H1 (cell line): ENCODE results near the gene UBE2E2. TPM values are rescaled to one million over a fixed set of nuclear protein-coding genes. Genes with fewer than 3 reads are reported as not detected.

ENCODE experiments used
- EGR1 ChIP-seq: IDR thresholded peaks from 2 replicates; pipeline ENCODE4 v1.6.1; 2011; ENCODE audit warnings: low read depth, low read length, borderline replicate concordance
- GABPA ChIP-seq: IDR thresholded peaks from 2 replicates; pipeline ENCODE4 v1.6.1; 2011; ENCODE audit warnings: mild to moderate bottlenecking, low read length, moderate library complexity, borderline replicate concordance; ENCODE audit not compliant: insufficient read depth
- KDM4A ChIP-seq: IDR thresholded peaks from one replicate; pipeline ENCODE4 v1.7.1; 2012; ENCODE audit warnings: low read depth, mild to moderate bottlenecking, moderate library complexity, low read length, inconsistent platforms; ENCODE audit not compliant: severe bottlenecking
- RAD21 ChIP-seq, 2 experiments: IDR thresholded peaks in 1 of 2; conservative IDR thresholded peaks in 1 of 2; 2 replicates each; pipeline ENCODE4 v1.6.1; 2011; ENCODE audit warnings: low read depth in 2 of 2, low read length in 2 of 2, improper control_type of control experiment in 1 of 2, inconsistent platforms in 1 of 2, mild to moderate bottlenecking in 1 of 2, moderate library complexity in 1 of 2
- SIX5 ChIP-seq: IDR thresholded peaks from 2 replicates; pipeline ENCODE4 v1.6.1; 2011; ENCODE audit warnings: mild to moderate bottlenecking, low read depth, low read length
- SP1 ChIP-seq: IDR thresholded peaks from 2 replicates; pipeline ENCODE4 v1.6.1; 2011; ENCODE audit warnings: low read depth, low read length
- SP4 ChIP-seq: IDR thresholded peaks from 2 replicates; pipeline ENCODE4 v1.6.1; 2012; ENCODE audit warnings: low read length, inconsistent platforms
- polyA plus RNA-seq, 7 experiments: library from polyadenylated mRNA; depleted of rRNA in 3 of 7; stranded (reverse) in 5 of 7; unstranded in 2 of 7; fragments of >200 nt in 5 of 7; fragments of 200-250 nt in 2 of 7; gene quantifications; 1 replicate in 5 of 7; 2 replicates in 1 of 7; 4 replicates in 1 of 7; pipeline versions ENCODE4 v1.2.1 to v1.2.3, GENCODE V29; 2011 to 2013; ENCODE audit warnings: missing spikeins in 2 of 7, mixed read lengths in 2 of 7
- total RNA-seq: library from RNA; stranded (reverse); fragmentation: NEBNext Ultra II Directional; extraction: Animal tissue kit (Norgen Biotek cat#: 25700); gene quantifications from 2 replicates; pipeline ENCODE4 v1.2.1, GENCODE V29; 2021
- TF ChIP-seq, protein P1 (sequence below): IDR thresholded peaks from 2 replicates; pipeline ENCODE4 v1.6.1; 2011; ENCODE audit warnings: low read length, improper control_type of control experiment
- TF ChIP-seq, protein P2 (sequence below), 3 experiments: IDR thresholded peaks; 1 replicate in 2 of 3; 2 replicates in 1 of 3; pipeline versions ENCODE4 v1.5.1 to v1.6.1; 2011; ENCODE audit warnings: low read length in 3 of 3, mild to moderate bottlenecking in 3 of 3, inconsistent platforms in 2 of 3, low read depth in 1 of 3, moderate library complexity in 1 of 3; ENCODE audit not compliant: insufficient read depth in 1 of 3; ENCODE audit errors: control extremely low read depth in 1 of 3

UBE2E2 gene
- total and polyA plus RNA-seq, 2 of the 8 experiments (the other 6 are each of a cell fraction or from before 2014, with no cell fraction given) = 57.6 to 70.6 TPM

DNA sequence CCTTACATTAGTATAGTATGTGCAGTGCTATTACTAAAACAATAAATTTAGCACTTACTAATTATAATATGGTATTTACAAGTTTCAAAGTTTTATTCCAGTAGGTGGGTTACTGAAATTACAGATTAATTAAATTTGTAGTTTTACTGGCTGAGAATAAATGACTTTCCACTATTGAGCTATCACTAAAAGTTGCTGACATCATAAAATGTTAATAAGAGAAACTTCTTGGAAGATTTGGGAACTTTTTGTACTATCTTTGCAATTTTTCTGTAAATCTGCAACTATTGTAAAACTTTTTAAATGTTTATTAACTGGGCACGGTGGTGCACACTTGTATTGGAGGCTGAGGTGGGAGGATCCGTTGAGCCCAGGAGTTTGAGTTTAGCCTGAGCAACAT, 247.7 kb downstream of the UBE2E2 start (continued):
- TF ChIP-seq, protein P1, sequence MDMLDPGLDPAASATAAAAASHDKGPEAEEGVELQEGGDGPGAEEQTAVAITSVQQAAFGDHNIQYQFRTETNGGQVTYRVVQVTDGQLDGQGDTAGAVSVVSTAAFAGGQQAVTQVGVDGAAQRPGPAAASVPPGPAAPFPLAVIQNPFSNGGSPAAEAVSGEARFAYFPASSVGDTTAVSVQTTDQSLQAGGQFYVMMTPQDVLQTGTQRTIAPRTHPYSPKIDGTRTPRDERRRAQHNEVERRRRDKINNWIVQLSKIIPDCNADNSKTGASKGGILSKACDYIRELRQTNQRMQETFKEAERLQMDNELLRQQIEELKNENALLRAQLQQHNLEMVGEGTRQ = no peak
- TF ChIP-seq, protein P2, sequence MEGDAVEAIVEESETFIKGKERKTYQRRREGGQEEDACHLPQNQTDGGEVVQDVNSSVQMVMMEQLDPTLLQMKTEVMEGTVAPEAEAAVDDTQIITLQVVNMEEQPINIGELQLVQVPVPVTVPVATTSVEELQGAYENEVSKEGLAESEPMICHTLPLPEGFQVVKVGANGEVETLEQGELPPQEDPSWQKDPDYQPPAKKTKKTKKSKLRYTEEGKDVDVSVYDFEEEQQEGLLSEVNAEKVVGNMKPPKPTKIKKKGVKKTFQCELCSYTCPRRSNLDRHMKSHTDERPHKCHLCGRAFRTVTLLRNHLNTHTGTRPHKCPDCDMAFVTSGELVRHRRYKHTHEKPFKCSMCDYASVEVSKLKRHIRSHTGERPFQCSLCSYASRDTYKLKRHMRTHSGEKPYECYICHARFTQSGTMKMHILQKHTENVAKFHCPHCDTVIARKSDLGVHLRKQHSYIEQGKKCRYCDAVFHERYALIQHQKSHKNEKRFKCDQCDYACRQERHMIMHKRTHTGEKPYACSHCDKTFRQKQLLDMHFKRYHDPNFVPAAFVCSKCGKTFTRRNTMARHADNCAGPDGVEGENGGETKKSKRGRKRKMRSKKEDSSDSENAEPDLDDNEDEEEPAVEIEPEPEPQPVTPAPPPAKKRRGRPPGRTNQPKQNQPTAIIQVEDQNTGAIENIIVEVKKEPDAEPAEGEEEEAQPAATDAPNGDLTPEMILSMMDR (IDR thresholded peaks at IDR 0.05; ENCODE audit: control extremely low read depth in 1 of 3, insufficient read depth in 1 of 3, low read depth in 1 of 3, low read length in 3 of 3) = no peak
- no peak for TF ChIP-seq RAD21 (IDR thresholded peaks at IDR 0.05 in 1 of 2, conservative IDR thresholded peaks at IDR 0.05 in 1 of 2; ENCODE audit: low read depth in 2 of 2, low read length in 2 of 2)
- no peak for TF ChIP-seq SIX5
- no peak for TF ChIP-seq SP4
- TF ChIP-seq SP1 = no peak
- no peak for TF ChIP-seq GABPA
- no peak for TF ChIP-seq KDM4A
- no peak for TF ChIP-seq EGR1
